Measurements from ENCODE around the gene UMAD1. TPM values are rescaled to one million over a fixed set of nuclear protein-coding genes. Genes with fewer than 3 reads are reported as not detected.

The UMAD1 gene
- total RNA-seq, 1 donor = 17.0 TPM

- no peaks in the 10 kb centered on the region for H4K20me1 ChIP-seq (ENCODE audit: insufficient read depth, low read length)
- H3K4me2 ChIP-seq (ENCODE audit: insufficient read depth, low read length) = peak overlapping the region; percentile 94
- H3K27me3 ChIP-seq (ENCODE audit: insufficient read depth, low read length) = no peaks in the 10 kb centered on the region
- H3K9me3 ChIP-seq (ENCODE audit: low read depth, low read length) = no peaks in the 10 kb centered on the region
- peak overlapping the region; percentile 88 for H3K27ac ChIP-seq (ENCODE audit: low read depth, low read length)
- peak; percentile 50 for DNase-seq (ENCODE audit: insufficient read length, low spot score, missing footprints)
- TF ChIP-seq CTCF (IDR thresholded peaks at IDR 0.05; ENCODE audit: extremely low read depth, low read depth, low read length) = no peak
- no peaks in the 10 kb centered on the region for H3K36me3 ChIP-seq (ENCODE audit: insufficient read depth, low read length)
- H3K4me1 ChIP-seq (ENCODE audit: insufficient read depth, low read length) = peaks cover 16% of the 10 kb centered on the region
- H2AFZ ChIP-seq (ENCODE audit: low read length) = peak overlapping the region; percentile 99
- peaks cover 43% of the 10 kb centered on the region for H3K79me2 ChIP-seq (ENCODE audit: insufficient read depth, low read length)
- peak overlapping the region; percentile 76 for H3K4me3 ChIP-seq (ENCODE audit: insufficient read depth, low read length)
Measured at GRCh38 chr7:7641129-7641663, 644 bp downstream of the UMAD1 start.

DNA sequence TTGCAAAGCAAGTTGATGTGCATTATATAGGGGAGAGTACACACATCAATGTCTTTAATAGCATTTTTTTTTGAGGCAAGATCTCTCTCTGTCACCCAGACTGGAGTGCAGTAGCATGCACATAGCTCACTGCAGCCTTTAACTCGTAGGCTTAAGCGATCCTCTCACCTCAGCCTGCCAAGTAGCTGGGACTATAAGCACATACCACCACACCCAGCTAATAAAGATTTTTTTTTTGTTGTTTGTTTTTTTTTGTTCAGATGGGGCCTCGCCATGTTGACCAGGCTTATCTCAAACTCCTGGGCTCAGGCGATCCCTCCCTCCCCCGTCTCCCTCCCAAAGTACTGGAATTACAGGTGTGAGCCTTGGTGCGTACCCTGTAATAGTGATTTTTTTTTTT lies 1.5 kb downstream of the UMAD1 start:
- no peak overlapping the region for H3K27ac ChIP-seq (ENCODE audit: low read depth, low read length)
- no peak overlapping the region for H2AFZ ChIP-seq (ENCODE audit: low read length)
- H3K79me2 ChIP-seq (ENCODE audit: insufficient read depth, low read length) = peaks cover 49% of the 10 kb centered on the region
- H3K4me3 ChIP-seq (ENCODE audit: insufficient read depth, low read length) = no peak overlapping the region
- H4K20me1 ChIP-seq (ENCODE audit: insufficient read depth, low read length) = no peaks in the 10 kb centered on the region
- no peaks in the 10 kb centered on the region for H3K36me3 ChIP-seq (ENCODE audit: insufficient read depth, low read length)
- no peak for DNase-seq (ENCODE audit: insufficient read length, low spot score, missing footprints)
- peak overlapping the region; percentile 94 for H3K4me2 ChIP-seq (ENCODE audit: insufficient read depth, low read length)
- no peak for TF ChIP-seq CTCF (IDR thresholded peaks at IDR 0.05; ENCODE audit: extremely low read depth, low read depth, low read length)
- H3K4me1 ChIP-seq (ENCODE audit: insufficient read depth, low read length) = peaks cover 16% of the 10 kb centered on the region
- H3K27me3 ChIP-seq (ENCODE audit: insufficient read depth, low read length) = no peaks in the 10 kb centered on the region
- no peaks in the 10 kb centered on the region for H3K9me3 ChIP-seq (ENCODE audit: low read depth, low read length)

DNA sequence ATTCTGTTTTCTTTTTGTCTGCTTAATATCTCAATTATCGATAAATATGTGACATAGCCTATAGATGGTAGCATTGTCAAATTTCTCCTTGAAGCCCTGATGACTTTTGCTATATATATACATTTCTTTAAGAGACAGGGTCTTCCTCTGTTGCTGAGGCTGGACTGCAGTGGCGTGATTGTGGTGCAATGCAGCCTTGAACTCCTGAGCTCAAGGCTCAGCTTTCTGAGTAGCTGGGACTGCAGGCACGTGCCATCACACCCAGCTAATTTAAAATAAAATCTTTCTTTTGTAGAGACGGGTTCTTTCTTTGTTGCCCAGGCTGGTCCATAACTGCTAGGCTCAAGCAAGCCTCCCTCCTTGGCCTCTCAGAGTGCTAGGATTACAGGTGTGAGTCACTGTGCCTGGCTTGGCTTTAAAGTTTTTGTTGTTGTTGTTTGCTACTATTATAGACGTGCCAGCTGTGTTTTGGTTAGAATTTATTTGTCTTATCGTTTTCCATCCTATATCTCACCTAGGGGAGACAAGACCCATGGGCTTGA lies 7.0 kb downstream of the UMAD1 start:
- no peaks in the 10 kb centered on the region for H3K4me1 ChIP-seq (ENCODE audit: insufficient read depth, low read length)
- H2AFZ ChIP-seq (ENCODE audit: low read length) = no peak overlapping the region
- no peak overlapping the region for H3K27ac ChIP-seq (ENCODE audit: low read depth, low read length)
- no peaks in the 10 kb centered on the region for H3K9me3 ChIP-seq (ENCODE audit: low read depth, low read length)
- peaks cover 59% of the 10 kb centered on the region for H3K79me2 ChIP-seq (ENCODE audit: insufficient read depth, low read length)
- peaks cover 3% of the 10 kb centered on the region for H4K20me1 ChIP-seq (ENCODE audit: insufficient read depth, low read length)
- no peak for DNase-seq (ENCODE audit: insufficient read length, low spot score, missing footprints)
- H3K36me3 ChIP-seq (ENCODE audit: insufficient read depth, low read length) = no peaks in the 10 kb centered on the region
- no peaks in the 10 kb centered on the region for H3K27me3 ChIP-seq (ENCODE audit: insufficient read depth, low read length)
- no peak overlapping the region for H3K4me3 ChIP-seq (ENCODE audit: insufficient read depth, low read length)
- TF ChIP-seq CTCF (IDR thresholded peaks at IDR 0.05; ENCODE audit: extremely low read depth, low read depth, low read length) = no peak
- H3K4me2 ChIP-seq (ENCODE audit: insufficient read depth, low read length) = no peak overlapping the region

DNA sequence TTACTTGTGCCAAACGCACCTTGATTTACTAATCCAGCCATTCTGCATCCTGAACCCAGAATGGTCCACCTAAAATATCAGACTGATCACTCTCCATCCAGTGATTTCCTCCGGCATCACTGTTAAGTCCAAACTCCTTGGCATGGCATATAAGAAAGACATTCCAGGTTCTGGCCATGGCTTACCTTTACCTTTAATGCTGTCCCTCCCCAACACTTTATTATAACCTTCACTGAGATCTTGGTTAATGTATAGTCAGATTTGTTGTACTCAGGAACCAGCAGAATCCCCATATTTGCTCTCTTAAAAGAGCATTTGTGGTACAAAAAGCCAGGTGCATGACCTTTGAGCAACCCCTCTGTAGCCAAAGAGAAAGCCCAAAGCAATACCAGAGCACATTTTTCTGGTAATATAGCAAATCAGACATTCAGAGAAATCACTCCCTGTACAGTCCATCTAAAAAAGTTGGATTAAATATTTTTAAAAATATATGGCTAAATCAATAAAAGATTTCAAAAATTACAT lies 10.2 kb downstream of the UMAD1 start:
- Histone ChIP-seq H3K36me3 (ENCODE audit: insufficient read depth, low read length) (no peaks in the 10 kb centered on the region), H3K27ac (ENCODE audit: low read depth, low read length) (no peak overlapping the region), H4K20me1 (ENCODE audit: insufficient read depth, low read length) (peaks cover 3% of the 10 kb centered on the region), H3K9me3 (ENCODE audit: low read depth, low read length) (no peaks in the 10 kb centered on the region), H3K4me1 (ENCODE audit: insufficient read depth, low read length) (no peaks in the 10 kb centered on the region), H2AFZ (ENCODE audit: low read length) (no peak overlapping the region), H3K79me2 (ENCODE audit: insufficient read depth, low read length) (peaks cover 54% of the 10 kb centered on the region), H3K4me2 (ENCODE audit: insufficient read depth, low read length) (no peak overlapping the region), H3K4me3 (ENCODE audit: insufficient read depth, low read length) (no peak overlapping the region), H3K27me3 (ENCODE audit: insufficient read depth, low read length) (no peaks in the 10 kb centered on the region)
- no peak for TF ChIP-seq CTCF (IDR thresholded peaks at IDR 0.05; ENCODE audit: extremely low read depth, low read depth, low read length)
- no peak for DNase-seq (ENCODE audit: insufficient read length, low spot score, missing footprints)
